Stomach (tissue), 4 donors: ENCODE data around the gene PRKG1.

ENCODE experiments used
- CTCF ChIP-seq, 7 experiments: fragments of 450-650 bp in 4 of 7; fragments of 200-600 bp in 3 of 7; sonication (generic) in 3 of 7; IDR thresholded peaks; one replicate each; pipeline ENCODE4 v1.5.1; 2016 to 2019; ENCODE audit warnings: antibody characterized with exemption in 7 of 7, control low read depth in 2 of 7, mild to moderate bottlenecking in 1 of 7
- POLR2AphosphoS5 ChIP-seq, 3 donors: sonication (generic); formaldehyde crosslinking; IDR thresholded peaks; one replicate each; pipeline ENCODE4 v1.6.1; 2016; ENCODE audit warnings: antibody characterized with exemption in 3 of 3

GRCh38 chr10:52031771-52032170 lies 957.5 kb downstream of the PRKG1 start:
- no peak for TF ChIP-seq POLR2AphosphoS5 (IDR thresholded peaks at IDR 0.05)
- no peak for TF ChIP-seq CTCF (IDR thresholded peaks at IDR 0.05)
